Astrocyte of the spinal cord (primary cell): ENCODE results near the gene B4GALNT3.

Experiments
- DNase-seq: peaks from one replicate; pipeline ENCODE4 v3.0.0; 2011; ENCODE audit warnings: low read depth, low spot score
- H3K4me3 ChIP-seq: 2 replicates; pipeline ENCODE4 v1.5.1; 2011; ENCODE audit warnings: low read depth, mild to moderate bottlenecking, low read length, moderate library complexity
- in situ Hi-C: cut with HindIII; loops from 2 replicates; pipeline ENCODE4 v1.10.0; 2017; ENCODE audit warnings: low sequenced_read_pairs
- TF ChIP-seq, protein P1 (sequence below): IDR thresholded peaks from 2 replicates; pipeline ENCODE4 v1.5.1; 2012; ENCODE audit warnings: low read depth, mild to moderate bottlenecking, low read length, inconsistent platforms

Gene B4GALNT3

DNA sequence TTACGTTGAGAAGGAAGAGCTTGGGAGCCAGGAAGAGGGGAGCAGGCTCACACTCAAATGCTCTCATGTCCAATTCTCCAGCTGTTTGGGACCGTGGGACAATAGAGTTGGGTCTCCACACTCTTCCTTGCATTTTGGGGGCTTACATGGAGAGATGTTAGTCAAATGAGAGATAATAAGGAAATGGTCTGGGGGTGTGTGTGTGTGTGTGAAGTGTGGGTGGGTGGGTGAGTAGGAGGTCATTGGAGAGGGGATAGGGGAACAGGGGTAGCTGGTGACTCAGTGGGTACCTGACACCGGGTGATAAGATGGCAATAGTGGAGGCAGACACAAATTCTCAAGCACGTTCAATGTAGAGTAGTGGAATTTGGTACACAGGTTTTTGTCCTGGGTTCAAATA, 68.0 kb downstream of the B4GALNT3 start:
- TF ChIP-seq, protein P1, sequence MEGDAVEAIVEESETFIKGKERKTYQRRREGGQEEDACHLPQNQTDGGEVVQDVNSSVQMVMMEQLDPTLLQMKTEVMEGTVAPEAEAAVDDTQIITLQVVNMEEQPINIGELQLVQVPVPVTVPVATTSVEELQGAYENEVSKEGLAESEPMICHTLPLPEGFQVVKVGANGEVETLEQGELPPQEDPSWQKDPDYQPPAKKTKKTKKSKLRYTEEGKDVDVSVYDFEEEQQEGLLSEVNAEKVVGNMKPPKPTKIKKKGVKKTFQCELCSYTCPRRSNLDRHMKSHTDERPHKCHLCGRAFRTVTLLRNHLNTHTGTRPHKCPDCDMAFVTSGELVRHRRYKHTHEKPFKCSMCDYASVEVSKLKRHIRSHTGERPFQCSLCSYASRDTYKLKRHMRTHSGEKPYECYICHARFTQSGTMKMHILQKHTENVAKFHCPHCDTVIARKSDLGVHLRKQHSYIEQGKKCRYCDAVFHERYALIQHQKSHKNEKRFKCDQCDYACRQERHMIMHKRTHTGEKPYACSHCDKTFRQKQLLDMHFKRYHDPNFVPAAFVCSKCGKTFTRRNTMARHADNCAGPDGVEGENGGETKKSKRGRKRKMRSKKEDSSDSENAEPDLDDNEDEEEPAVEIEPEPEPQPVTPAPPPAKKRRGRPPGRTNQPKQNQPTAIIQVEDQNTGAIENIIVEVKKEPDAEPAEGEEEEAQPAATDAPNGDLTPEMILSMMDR = no peak
- DNase-seq = no peak
- no peak overlapping the region for H3K4me3 ChIP-seq
- in situ Hi-C loops = no loop called here

DNA sequence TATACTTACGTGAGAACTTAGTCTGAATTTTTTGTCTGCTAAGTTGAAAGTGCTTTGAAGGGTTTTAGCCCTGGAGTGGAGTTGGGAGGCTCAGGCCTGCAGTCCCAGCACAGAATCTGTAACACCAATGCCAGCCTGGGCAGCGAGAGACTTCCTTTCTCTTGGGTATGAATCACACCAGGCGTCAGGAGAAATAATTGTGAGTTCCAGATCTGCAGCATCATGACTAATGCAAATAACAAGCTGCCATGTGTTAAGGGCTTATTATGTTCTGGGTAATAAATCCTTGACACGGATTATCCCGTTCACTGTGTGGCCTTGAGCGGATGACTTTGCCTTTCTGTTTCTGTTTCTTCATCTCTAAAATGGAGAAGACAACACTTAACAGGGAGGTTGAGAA, 70.6 kb downstream of the B4GALNT3 start:
- in situ Hi-C loops = no loop called here
- H3K4me3 ChIP-seq = no peak overlapping the region
- TF ChIP-seq, protein P1 = no peak
- peak; percentile 53 for DNase-seq

DNA sequence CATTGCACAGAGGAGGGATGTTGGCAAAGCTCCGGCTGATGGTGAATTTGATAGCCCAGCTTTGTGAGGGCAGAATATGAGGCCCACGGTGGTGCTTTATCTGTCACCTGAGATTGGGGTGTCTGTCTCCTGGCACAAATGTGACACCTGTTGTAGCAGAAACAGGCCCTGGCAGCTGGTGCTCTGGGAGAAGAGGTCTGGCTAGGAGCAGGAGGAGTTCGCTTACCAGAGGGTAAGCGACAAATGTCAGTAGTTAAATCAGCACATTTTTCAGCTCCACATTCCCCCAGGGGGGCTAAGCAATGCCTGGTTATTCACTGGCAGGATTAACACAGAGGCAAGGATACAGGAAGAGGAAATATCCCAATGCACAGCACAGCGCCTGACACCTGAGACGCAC, 71.1 kb downstream of the B4GALNT3 start:
- no peak for DNase-seq
- TF ChIP-seq, protein P1 = no peak
- in situ Hi-C loops = no loop called here
- H3K4me3 ChIP-seq = no peak overlapping the region

DNA sequence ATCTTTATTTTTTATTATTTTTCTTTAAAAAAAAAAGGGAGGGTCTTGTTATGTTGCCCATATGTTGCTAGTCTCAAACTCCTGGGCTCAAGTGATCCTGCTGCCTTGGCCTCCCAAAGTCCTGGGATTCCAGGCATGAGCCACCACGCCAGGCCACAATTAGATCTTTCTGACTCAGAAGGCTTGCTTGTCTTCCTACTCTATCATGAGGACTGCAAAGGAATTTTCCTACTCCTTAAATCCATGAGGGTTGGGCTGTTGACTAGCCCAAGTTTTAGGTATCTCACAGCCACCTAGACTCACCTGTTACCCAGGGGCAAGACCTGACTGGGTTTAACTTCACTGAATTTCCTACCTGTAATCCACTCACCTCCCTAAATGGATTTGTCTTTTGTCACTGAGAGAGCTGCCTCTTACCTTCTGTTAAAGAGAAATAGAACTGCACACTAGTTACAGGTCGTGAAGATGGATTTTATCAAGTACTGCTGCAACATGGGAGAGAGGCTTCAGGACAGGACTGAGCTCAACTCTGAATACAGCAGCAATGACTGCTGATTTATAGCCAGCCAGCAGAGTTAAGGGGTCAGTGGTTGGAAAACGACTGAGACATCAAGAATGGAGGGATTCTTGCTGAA, 72.3 kb downstream of the B4GALNT3 start:
- in situ Hi-C loops = no loop called here
- no peak for DNase-seq
- TF ChIP-seq, protein P1 = no peak
- no peak overlapping the region for H3K4me3 ChIP-seq

DNA sequence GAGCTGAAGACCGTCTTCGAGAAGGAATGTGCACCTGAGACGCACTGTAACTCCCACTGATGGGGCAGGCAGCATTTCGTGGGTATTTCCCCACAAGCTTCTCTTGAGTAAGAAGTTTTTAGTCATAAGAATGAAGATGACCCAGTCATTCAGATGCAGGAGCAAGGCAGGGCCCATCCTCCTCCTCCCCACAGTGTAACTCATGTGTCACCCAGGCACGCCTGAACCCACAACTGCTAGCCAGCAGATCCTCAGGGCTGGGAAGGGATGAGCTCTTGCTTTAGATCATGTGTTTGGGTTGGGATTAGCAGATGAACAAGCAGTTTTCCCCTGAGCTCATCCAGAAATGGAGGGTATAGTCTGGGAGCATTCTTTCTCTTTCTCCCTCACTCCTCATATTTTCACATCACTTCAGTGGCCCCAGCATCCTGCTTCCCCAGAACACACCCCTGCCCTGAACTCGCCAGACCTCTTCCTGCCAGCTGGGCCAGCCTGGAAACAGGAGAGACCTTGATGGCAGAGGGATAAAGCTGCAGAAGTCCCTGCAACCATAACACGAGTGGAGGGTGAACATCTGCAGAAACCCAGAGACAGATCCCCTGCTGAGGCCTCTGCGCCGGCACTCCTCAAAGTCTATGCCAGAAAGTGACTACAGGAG, 73.3 kb downstream of the B4GALNT3 start:
- TF ChIP-seq, protein P1 = no peak
- in situ Hi-C loops = no loop called here
- H3K4me3 ChIP-seq = no peak overlapping the region
- DNase-seq = no peak

DNA sequence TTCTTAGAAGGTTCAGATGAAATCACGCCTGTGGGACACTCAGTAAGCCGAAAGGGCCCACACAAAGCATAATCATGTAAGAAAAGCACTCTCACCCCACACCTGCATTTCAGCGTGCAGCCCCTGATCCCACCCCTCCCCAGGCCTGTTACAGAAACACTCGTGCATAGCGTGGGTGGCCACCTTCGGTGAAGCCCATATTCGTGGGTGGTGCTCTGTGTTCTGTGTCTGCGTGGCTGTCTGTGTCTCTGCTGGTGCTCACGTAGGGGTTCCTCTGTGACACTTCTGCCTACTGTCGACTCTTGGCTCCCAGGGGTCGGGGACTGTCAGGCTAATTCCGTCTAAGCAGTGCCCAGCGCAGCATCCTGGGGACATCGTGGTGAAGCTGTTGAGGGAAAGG, 74.0 kb downstream of the B4GALNT3 start:
- TF ChIP-seq, protein P1 = no peak
- no peak for DNase-seq
- in situ Hi-C loops = no loop called here
- no peak overlapping the region for H3K4me3 ChIP-seq
